A549 (cell line): Measurements from ENCODE around the gene INHBE. TPM values are rescaled to one million over a fixed set of nuclear protein-coding genes. Genes with fewer than 3 reads are reported as not detected.

ENCODE experiments used
- ATAC-seq, 2 experiments: fragments of 200-7000 bp in 1 of 2; fragments of >200 bp in 1 of 2; cut with Nextera tagmentation in 1 of 2; cut with Tn5 transposase in 1 of 2; 3 replicates each; pipeline versions ENCODE4 v1.8.0 to v1.9.1; 2018 to 2020; ENCODE audit warnings: mild to moderate bottlenecking in 1 of 2, moderate library complexity in 1 of 2
- CTCF ChIA-PET: fragments of 300-600 bp; sonication (Branson Sonifier 250); formaldehyde crosslinking; extraction: SDS; loops from one replicate; lab custom pipeline; 2021; ENCODE audit warnings: antibody characterized with exemption, inconsistent platforms; lab: Yijun Ruan, JAX
- POLR2A ChIA-PET: fragments of 350-600 bp; formaldehyde crosslinking; extraction: SDS; loops from one replicate; lab custom pipeline; 2021; ENCODE audit warnings: antibody characterized with exemption, inconsistent platforms; lab: Yijun Ruan, JAX
- DNase-seq, 2 experiments: peaks; one replicate each; pipeline versions ENCODE4 v3.0.0 to v3.0.0-alpha.2; 2011 to 2016; ENCODE audit warnings: low read depth in 1 of 2, low spot score in 1 of 2
- FAIRE-seq: peaks from 2 replicates; lab custom pipeline; 2011; peaks lifted over from hg19 to GRCh38; lab: Jason Lieb, UNC
- H3K27ac ChIP-seq, 2 experiments: fragments of >200 bp; sonication (Bioruptor Twin); formaldehyde crosslinking; 3 replicates each; pipeline ENCODE4 v1.5.1; 2016 to 2017
- H3K4me1 ChIP-seq: fragments of >200 bp; sonication (Bioruptor Twin); formaldehyde crosslinking; 3 replicates; pipeline ENCODE4 v1.6.1; 2016
- H3K4me2 ChIP-seq: fragments of >200 bp; sonication (Bioruptor Twin); formaldehyde crosslinking; 3 replicates; pipeline ENCODE4 v1.6.1; 2016
- H3K4me3 ChIP-seq: fragments of >200 bp; sonication (Bioruptor Twin); formaldehyde crosslinking; 3 replicates; pipeline ENCODE4 v1.5.1; 2016
- H3K9me3 ChIP-seq: fragments of >200 bp; sonication (Bioruptor Twin); formaldehyde crosslinking; 3 replicates; pipeline ENCODE4 v1.6.1; 2016
- CBX2 ChIP-seq: fragments of 200-600 bp; sonication (generic); IDR thresholded peaks from 2 replicates; pipeline ENCODE4 v1.6.1; 2016; ENCODE audit warnings: low read depth, mild to moderate bottlenecking, borderline replicate concordance
- EHMT2 ChIP-seq: fragments of 200-600 bp; sonication (generic); IDR thresholded peaks from 2 replicates; pipeline ENCODE4 v1.6.1; 2016; ENCODE audit warnings: antibody characterized with exemption, low read depth, mild to moderate bottlenecking, moderate library complexity
- ELK1 ChIP-seq: fragments of 150-350 bp; IDR thresholded peaks from 2 replicates; pipeline ENCODE4 v1.6.1; 2014; ENCODE audit warnings: low read depth, mild to moderate bottlenecking, low read length
- FOSL2 ChIP-seq, 2 experiments: fragments of 450-650 bp in 1 of 2; fragments of >200 bp in 1 of 2; sonication (Bioruptor Twin) in 1 of 2; formaldehyde crosslinking; IDR thresholded peaks; 2 replicates each; pipeline versions ENCODE4 v1.5.0 to v1.6.1; 2016 to 2020; ENCODE audit warnings: mild to moderate bottlenecking in 1 of 2, moderate library complexity in 1 of 2
- HDAC2 ChIP-seq: fragments of 200-600 bp; sonication (generic); IDR thresholded peaks from 2 replicates; pipeline ENCODE4 v1.6.1; 2016
- HOXA7 ChIP-seq: fragments of 250-450 bp; sonication (Bioruptor Pico); IDR thresholded peaks from 2 replicates; pipeline ENCODE4 v1.5.0; 2020; ENCODE audit warnings: mild to moderate bottlenecking, moderate library complexity
- HOXB13 ChIP-seq: fragments of 250-450 bp; sonication (Bioruptor Pico); IDR thresholded peaks from 2 replicates; pipeline ENCODE4 v1.5.0; 2020; ENCODE audit warnings: low read depth, mild to moderate bottlenecking, moderate library complexity
- HOXB5 ChIP-seq: fragments of 250-450 bp; sonication (Bioruptor Pico); IDR thresholded peaks from 2 replicates; pipeline ENCODE4 v1.5.0; 2020; ENCODE audit warnings: mild to moderate bottlenecking, moderate library complexity
- KDM5A ChIP-seq: fragments of 200-600 bp; sonication (generic); IDR thresholded peaks from 2 replicates; pipeline ENCODE4 v1.6.1; 2016; ENCODE audit warnings: antibody characterized with exemption, mild to moderate bottlenecking
- MYC ChIP-seq: IDR thresholded peaks from 2 replicates; pipeline ENCODE4 v1.6.1; 2012; ENCODE audit warnings: mild to moderate bottlenecking, inconsistent platforms, low read length, improper control_type of control experiment, borderline replicate concordance
- NFE2L2 ChIP-seq: fragments of 150-350 bp; conservative IDR thresholded peaks from 2 replicates; pipeline ENCODE4 v1.6.1; 2014; ENCODE audit warnings: low read length
- NR3C1 ChIP-seq: fragments of >200 bp; sonication (Bioruptor Twin); formaldehyde crosslinking; IDR thresholded peaks from 3 replicates; pipeline ENCODE4 v1.6.1; 2017
- PHF8 ChIP-seq: fragments of 200-600 bp; sonication (generic); IDR thresholded peaks from 2 replicates; pipeline ENCODE4 v1.6.1; 2016; ENCODE audit warnings: low read depth, mild to moderate bottlenecking, antibody characterized with exemption, moderate library complexity, borderline replicate concordance
- POLR2A ChIP-seq: IDR thresholded peaks from 2 replicates; pipeline ENCODE4 v1.6.1; 2012; ENCODE audit warnings: mild to moderate bottlenecking, low read length
- POLR2AphosphoS2 ChIP-seq: conservative IDR thresholded peaks from 2 replicates; pipeline ENCODE4 v1.6.1; 2012; ENCODE audit warnings: low read length, improper control_type of control experiment, inconsistent platforms
- RAD21 ChIP-seq, 2 experiments: fragments of >200 bp in 1 of 2; sonication (Bioruptor Twin) in 1 of 2; formaldehyde crosslinking in 1 of 2; IDR thresholded peaks in 1 of 2; conservative IDR thresholded peaks in 1 of 2; 2 replicates in 1 of 2; 3 replicates in 1 of 2; pipeline ENCODE4 v1.6.1; 2012 to 2018; ENCODE audit warnings: inconsistent platforms in 1 of 2
- RARB ChIP-seq: fragments of 250-450 bp; sonication (Bioruptor Pico); IDR thresholded peaks from 2 replicates; pipeline ENCODE4 v1.8.0; 2021; ENCODE audit warnings: mild to moderate bottlenecking, moderate library complexity
- SMC3 ChIP-seq: fragments of >200 bp; sonication (Bioruptor Twin); formaldehyde crosslinking; IDR thresholded peaks from 3 replicates; pipeline ENCODE4 v1.6.1; 2018; ENCODE audit warnings: inconsistent platforms
- TFCP2L1 ChIP-seq: fragments of 250-450 bp; sonication (Bioruptor Pico); IDR thresholded peaks from 2 replicates; pipeline ENCODE4 v1.5.0; 2021; ENCODE audit warnings: mild to moderate bottlenecking
- ZNF302 ChIP-seq: fragments of 250-450 bp; sonication (Bioruptor Pico); IDR thresholded peaks from 2 replicates; pipeline ENCODE4 v1.9.0; 2021; ENCODE audit warnings: inconsistent platforms, mild to moderate bottlenecking, moderate library complexity
- WGBS: methylation state at CpG from one replicate; pipeline ENCODE4 v1.1.6; 2017; ENCODE audit errors: missing lambda C conversion rate; 5-methylcytosine and 5-hydroxymethylcytosine counted together
- polyA plus RNA-seq, 4 experiments: library from polyadenylated mRNA; depleted of rRNA in 3 of 4; stranded (reverse); fragments of >200 nt; fragmentation: RNase III in 1 of 4; extraction: RNeasy Plus Mini Kit Qiagen cat#74134 plus additional on column Dnase treatment in 1 of 4; gene quantifications; 2 replicates in 3 of 4; 3 replicates in 1 of 4; pipeline ENCODE4 v1.2.3, GENCODE V29; 2011 to 2017
- TF ChIP-seq, protein P1 (sequence below): fragments of 250-450 bp; sonication (Bioruptor Pico); IDR thresholded peaks from 2 replicates; pipeline ENCODE4 v1.5.0; 2020; ENCODE audit warnings: low read depth, mild to moderate bottlenecking, moderate library complexity
- TF ChIP-seq, protein P2 (sequence below): fragments of 250-450 bp; sonication (Bioruptor Pico); IDR thresholded peaks from 2 replicates; pipeline ENCODE4 v1.5.0; 2021; ENCODE audit warnings: mild to moderate bottlenecking, moderate library complexity, borderline replicate concordance
- TF ChIP-seq, protein P3 (sequence below): fragments of >200 bp; sonication (Bioruptor Twin); formaldehyde crosslinking; IDR thresholded peaks from 2 replicates; pipeline ENCODE4 v1.6.1; 2016

The INHBE gene
- polyA plus RNA-seq, 2 of the 4 experiments (the other 2 are of a cell fraction), result 0.74 to 2.4 TPM

DNA sequence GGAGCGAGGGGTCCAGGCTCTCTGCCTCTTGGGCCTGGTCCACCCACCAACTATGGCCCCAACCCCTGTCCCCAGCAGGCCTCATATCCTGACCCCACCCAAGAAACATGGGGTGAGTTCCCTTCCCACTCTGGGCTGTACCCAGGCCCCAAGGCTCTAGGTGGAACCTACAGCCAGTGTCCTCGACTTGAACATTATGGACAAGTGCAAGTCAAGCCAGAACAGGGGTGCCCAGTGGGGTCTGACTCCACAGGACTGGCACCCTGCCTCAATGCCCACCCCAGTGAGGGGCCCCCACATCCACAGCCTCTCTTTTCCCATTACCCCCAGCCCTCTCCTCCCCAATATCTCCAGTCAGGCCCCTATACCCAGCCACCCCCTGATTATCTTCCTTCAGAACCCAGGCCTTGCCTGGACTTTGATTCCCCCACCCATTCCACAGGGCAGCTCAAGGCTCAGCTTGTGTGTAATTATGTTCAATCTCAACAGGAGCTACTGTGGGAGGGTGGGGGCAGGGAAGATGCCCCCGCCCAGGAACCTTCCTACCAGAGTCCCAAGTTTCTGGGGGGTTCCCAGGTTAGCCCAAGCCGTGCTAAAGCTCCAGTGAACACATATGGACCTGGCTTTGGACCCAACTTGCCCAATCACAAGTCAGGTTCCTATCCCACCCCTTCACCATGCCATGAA, 16.0 kb downstream of the INHBE start:
- no peak for DNase-seq
- 62% methylated on average over 4 of the region's 4 CpGs for WGBS
- H3K4me1 ChIP-seq, result no peaks in the 10 kb centered on the region
- H3K4me3 ChIP-seq, result no peak overlapping the region
- H3K9me3 ChIP-seq, result no peaks in the 10 kb centered on the region
- H3K4me2 ChIP-seq, result no peak overlapping the region
- TF ChIP-seq HOXB5 (CRISPR knock-in tag), result no peak
- TF ChIP-seq RAD21 (conservative IDR thresholded peaks at IDR 0.05 in 1 of 2, IDR thresholded peaks at IDR 0.05 in 1 of 2), result no peak
- TF ChIP-seq ELK1, result no peak
- TF ChIP-seq, protein P1, sequence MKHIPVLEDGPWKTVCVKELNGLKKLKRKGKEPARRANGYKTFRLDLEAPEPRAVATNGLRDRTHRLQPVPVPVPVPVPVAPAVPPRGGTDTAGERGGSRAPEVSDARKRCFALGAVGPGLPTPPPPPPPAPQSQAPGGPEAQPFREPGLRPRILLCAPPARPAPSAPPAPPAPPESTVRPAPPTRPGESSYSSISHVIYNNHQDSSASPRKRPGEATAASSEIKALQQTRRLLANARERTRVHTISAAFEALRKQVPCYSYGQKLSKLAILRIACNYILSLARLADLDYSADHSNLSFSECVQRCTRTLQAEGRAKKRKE (CRISPR knock-in tag), result no peak
- TF ChIP-seq ZNF302 (CRISPR knock-in tag), result no peak
- H3K27ac ChIP-seq, result no peak overlapping the region
- ATAC-seq, result no peak
- no peak for FAIRE-seq
- ChIA-PET POLR2A (no interaction called here), CTCF (interaction anchor here (0.7 to 19.9 kb wide), 9 partner anchors 8 to 286 kb away, joined by 3 to 240 read pairs (median 4); partner anchors contain the start of genes GLI1, INHBE and MARS1)

- FAIRE-seq, result no peak
- no peak overlapping the region for H3K27ac ChIP-seq
- 81% methylated on average over 3 of the region's 3 CpGs for WGBS
- POLR2A ChIA-PET, result no interaction called here
- no peak overlapping the region for H3K4me3 ChIP-seq
- H3K9me3 ChIP-seq, result no peaks in the 10 kb centered on the region
- CTCF ChIA-PET, result interaction anchor here (0.7 to 19.9 kb wide), 8 partner anchors 9 to 285 kb away, joined by 3 to 240 read pairs (median 4); partner anchors contain the start of genes GLI1 and INHBE
- DNase-seq, result no peak
- no peak for TF ChIP-seq ELK1
- no peak for TF ChIP-seq CBX2
- TF ChIP-seq RARB, result no peak
- TF ChIP-seq HOXB13 (CRISPR knock-in tag), result no peak
- TF ChIP-seq, protein P2, sequence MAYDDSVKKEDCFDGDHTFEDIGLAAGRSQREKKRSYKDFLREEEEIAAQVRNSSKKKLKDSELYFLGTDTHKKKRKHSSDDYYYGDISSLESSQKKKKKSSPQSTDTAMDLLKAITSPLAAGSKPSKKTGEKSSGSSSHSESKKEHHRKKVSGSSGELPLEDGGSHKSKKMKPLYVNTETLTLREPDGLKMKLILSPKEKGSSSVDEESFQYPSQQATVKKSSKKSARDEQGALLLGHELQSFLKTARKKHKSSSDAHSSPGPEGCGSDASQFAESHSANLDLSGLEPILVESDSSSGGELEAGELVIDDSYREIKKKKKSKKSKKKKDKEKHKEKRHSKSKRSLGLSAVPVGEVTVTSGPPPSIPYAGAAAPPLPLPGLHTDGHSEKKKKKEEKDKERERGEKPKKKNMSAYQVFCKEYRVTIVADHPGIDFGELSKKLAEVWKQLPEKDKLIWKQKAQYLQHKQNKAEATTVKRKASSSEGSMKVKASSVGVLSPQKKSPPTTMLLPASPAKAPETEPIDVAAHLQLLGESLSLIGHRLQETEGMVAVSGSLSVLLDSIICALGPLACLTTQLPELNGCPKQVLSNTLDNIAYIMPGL, result no peak
- TF ChIP-seq FOSL2 (IDR thresholded peaks at IDR 0.05), result no peak
- no peak for TF ChIP-seq FOSL2 (CRISPR knock-in tag; IDR thresholded peaks at IDR 0.05)
- TF ChIP-seq TFCP2L1, result no peak
- TF ChIP-seq POLR2A, result no peak
- no peak for TF ChIP-seq HOXA7 (CRISPR knock-in tag)
- TF ChIP-seq, protein P3, sequence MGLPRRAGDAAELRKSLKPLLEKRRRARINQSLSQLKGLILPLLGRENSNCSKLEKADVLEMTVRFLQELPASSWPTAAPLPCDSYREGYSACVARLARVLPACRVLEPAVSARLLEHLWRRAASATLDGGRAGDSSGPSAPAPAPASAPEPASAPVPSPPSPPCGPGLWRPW, result no peak
- no peak overlapping the region for H3K4me2 ChIP-seq
- ATAC-seq, result no peak
- no peaks in the 10 kb centered on the region for H3K4me1 ChIP-seq
Observed at GRCh38 chr12:57471661-57472060, 16.6 kb downstream of the INHBE start.

GRCh38 chr12:57472391-57472790, 17.3 kb downstream of the INHBE start:
- H3K4me1 ChIP-seq, result peaks cover 2% of the 10 kb centered on the region; the same call in 2 of the 3 replicates
- ChIA-PET CTCF (interaction anchor here (1.0 to 19.9 kb wide), 5 partner anchors 10 to 39 kb away, joined by 3 to 240 read pairs (median 4); partner anchors contain the start of genes GLI1 and INHBE), POLR2A (no interaction called here)
- 62% methylated on average over 3 of the region's 3 CpGs for WGBS
- H3K4me2 ChIP-seq, result no peak overlapping the region
- no peak for FAIRE-seq
- H3K27ac ChIP-seq, result no peak overlapping the region
- no peak for TF ChIP-seq FOSL2 (IDR thresholded peaks at IDR 0.05)
- TF ChIP-seq FOSL2 (CRISPR knock-in tag; IDR thresholded peaks at IDR 0.05), result no peak
- TF ChIP-seq NR3C1, result no peak
- no peak for TF ChIP-seq KDM5A
- no peak for TF ChIP-seq EHMT2
- no peak for TF ChIP-seq NFE2L2
- no peak for TF ChIP-seq POLR2AphosphoS2
- TF ChIP-seq SMC3, result no peak
- TF ChIP-seq PHF8, result no peak
- no peak for TF ChIP-seq HDAC2
- no peak for TF ChIP-seq HOXB5 (CRISPR knock-in tag)
- TF ChIP-seq MYC, result no peak
- no peak for DNase-seq
- H3K9me3 ChIP-seq, result no peaks in the 10 kb centered on the region
- no peak overlapping the region for H3K4me3 ChIP-seq
- ATAC-seq, result no peak
